ENCODE results near the gene SLC2A13. TPM values are rescaled to one million over a fixed set of nuclear protein-coding genes. Genes with fewer than 3 reads are reported as not detected.
"Not testable (repeated sequence)": the region's sequence is repeated elsewhere in the genome, so short reads cannot be mapped to it uniquely, and the experiment has no call there.

Gene SLC2A13
- polyA plus RNA-seq, 1 donor: 3.2 TPM

GRCh38 chr12:39860695-39861094 lies 245.2 kb downstream of the SLC2A13 start:
- no peak for DNase-seq

DNA sequence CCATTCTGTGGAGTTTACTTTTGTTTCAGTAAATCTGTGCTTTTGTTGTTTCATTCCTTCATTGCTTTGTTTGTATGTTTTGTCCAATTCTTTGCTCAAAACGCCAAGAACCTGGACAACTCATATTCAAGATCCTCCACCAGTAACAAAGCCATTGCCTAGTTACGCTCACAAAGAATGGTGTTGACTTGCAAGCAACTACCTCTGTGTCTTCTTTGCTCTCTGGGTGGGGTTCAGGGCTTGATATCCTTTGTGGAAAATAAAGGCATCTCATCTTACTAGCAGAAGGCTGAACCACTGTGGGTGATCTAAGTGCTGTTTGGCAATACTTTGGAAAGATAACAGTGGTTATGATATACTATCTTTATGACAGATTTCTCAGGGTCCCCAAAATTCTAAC lies 252.9 kb downstream of the SLC2A13 start:
- no peak for DNase-seq

GRCh38 chr12:39852346-39852745 lies 253.5 kb downstream of the SLC2A13 start:
- DNase-seq: no peak

- not testable (repeated sequence) for DNase-seq
Observed at GRCh38 chr12:39848218-39848617, 257.7 kb downstream of the SLC2A13 start.

- no peak for DNase-seq
Observed at GRCh38 chr12:39846971-39847650, 258.8 kb downstream of the SLC2A13 start.

DNA sequence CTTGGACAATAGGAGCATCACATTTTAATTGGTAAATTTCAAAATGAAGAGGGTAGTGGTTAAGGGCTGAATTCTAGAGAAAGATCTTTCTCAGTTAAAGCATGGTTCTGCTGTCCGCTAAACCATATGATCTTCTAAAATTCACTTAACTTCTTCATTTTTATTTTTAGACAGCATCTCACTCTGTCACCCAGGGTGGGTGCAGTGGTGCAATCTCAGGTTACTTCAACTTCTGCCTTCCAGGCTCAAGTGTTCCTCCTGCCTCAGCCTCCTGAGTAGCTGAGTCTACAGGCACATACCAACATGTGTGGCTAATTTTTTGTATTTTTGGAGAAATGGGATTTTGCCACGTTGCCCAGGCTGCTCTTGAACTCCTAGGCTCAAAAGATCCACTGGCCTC lies 259.6 kb downstream of the SLC2A13 start:
- DNase-seq: no peak

DNA sequence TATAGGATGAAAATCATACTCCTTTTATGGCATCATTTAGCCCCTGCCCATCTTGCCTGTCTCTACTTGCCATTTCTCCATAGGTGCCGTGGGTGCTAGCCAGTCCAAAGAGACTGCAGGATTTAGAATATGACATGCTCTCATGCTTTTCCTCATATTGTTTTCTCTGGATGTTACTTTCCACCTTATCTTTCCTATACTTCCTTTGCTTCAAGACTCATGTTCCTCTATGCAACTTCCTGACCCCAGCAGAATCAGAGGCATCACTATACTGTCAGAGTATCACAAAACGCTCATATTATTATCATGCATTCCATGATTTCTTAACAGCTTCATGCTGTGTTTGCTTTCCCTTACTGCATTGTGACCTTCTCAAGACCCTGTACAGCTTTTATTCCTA lies 265.5 kb downstream of the SLC2A13 start:
- DNase-seq: no peak

- no peak for DNase-seq
Observed at GRCh38 chr12:39839072-39839471, 266.8 kb downstream of the SLC2A13 start.

GRCh38 chr12:39835517-39836489 lies 270.1 kb downstream of the SLC2A13 start:
- DNase-seq: no peak

DNA sequence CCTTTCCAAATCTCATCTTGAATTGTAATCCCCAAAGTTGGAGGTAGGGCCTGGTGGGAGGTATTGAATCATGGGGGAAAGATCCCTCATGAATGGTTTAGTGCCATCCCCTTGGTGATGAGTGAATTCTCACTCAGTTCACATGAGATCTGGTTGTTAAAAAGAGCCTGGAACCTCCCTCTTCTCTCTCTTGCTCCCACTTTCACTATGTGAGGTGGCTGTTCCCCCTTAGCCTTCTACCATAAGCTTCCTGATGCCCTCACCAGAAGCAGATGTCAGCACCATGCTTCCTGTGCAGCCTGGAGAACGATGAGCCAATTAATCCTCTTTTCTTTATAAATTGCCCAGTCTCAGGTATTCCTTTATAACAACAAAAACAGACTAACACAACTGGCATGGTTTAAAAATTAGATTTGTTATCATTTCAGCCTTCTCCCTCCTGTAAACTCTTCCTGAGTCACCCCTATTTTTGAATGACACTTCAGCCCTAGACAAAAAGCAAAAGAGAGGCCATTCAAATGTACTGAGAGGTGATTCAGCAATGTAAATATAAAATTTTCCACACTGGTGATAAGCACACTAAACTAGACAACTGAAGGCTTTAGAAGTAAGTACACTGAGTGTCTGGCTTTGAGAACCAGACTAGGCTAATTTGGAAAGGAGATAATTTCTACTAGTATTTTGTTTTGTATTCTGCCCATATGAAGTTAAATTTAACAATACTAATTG lies 274.1 kb downstream of the SLC2A13 start:
- DNase-seq: no peak

DNA sequence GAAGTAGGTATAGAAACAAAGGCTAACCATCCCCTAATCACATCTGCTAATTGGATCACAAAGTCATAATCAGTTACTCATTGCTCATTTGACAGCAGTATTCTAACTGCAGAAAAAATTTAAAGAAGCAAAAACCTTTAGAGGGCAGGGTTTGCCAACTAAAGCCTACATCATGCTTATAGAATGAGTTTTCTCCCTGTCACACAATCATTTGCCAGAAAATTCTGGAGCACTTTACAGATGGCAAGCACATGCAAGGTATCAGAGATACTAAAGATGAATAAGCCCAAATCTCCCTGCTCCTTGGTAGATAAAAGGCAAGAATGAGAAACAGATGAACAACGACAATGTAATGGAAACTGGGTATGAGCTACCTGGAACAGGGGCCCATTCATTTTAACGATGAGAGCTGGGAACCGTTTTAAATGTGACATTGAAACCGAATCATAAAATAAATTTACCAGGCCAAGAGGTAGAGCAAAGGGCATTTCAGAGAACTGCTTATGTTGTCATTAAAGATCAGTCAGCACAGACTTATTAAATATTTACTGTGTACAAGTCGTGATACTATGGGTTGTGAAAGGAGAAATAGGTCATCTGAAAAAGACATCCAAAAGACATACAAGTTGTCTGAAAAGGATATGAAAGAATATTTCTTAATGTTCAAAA lies 274.9 kb downstream of the SLC2A13 start:
- no peak for DNase-seq

- DNase-seq: peak; percentile 46
Observed at GRCh38 chr12:39830171-39830570, 275.7 kb downstream of the SLC2A13 start.

DNA sequence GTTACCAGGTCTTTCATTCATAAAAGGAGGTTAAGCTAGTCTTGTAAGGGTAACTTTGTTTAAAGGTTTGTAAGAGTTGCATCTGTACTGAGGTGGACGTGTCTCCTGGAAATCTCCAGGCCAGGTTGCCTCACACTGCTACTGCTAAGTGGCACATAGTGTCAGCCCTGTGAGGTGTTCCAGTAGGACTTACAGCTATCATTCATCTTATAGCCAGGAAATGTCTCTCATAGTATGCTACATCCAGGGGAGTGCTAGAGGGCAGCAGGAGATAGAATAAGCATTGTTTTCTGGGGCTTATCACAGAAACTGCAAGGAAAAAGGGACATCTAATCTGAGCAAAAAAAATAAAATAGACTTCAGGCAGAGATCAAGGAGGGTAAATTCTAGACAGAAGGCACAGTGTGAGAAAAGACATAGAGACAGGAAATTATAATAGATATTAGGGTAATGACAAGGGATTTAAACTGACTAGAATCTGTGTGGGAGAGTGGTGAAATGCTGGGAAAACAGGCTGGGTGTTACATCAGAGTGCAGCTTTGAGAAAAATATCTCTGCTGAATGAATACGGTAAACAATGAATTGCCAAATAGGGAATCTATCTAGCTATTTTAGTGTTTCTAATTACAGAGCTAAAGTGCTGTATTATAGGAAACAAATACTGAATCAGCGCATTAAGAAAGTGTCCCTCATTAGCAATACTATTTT lies 281.2 kb downstream of the SLC2A13 start:
- no peak for DNase-seq

- DNase-seq: no peak
Observed at GRCh38 chr12:39816671-39817185, 289.2 kb downstream of the SLC2A13 start.

GRCh38 chr12:39815746-39816145 lies 290.1 kb downstream of the SLC2A13 start:
- no peak for DNase-seq

GRCh38 chr12:39814626-39815025 lies 291.3 kb downstream of the SLC2A13 start:
- DNase-seq: no peak

- DNase-seq: peak; percentile 56
Observed at GRCh38 chr12:39813776-39814175, 292.1 kb downstream of the SLC2A13 start.

DNA sequence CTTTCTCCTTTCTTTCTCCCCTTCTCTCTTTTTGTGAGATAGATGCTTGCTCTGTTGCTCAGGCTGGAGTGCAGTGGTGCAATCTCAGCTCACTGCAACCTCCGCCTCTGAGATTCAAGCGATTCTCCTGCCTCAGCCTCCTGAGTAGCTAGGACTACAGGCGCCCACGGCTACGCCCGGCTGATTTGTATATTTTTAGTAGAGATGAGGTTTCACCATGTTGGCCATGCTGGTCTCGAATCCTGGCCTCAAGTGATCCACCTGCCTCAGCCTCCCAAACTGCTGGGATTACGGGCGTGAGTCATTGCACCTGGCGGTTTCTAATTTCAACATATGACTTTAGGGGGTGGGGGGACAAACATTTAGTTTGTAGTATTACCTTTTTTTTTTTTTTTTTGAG lies 293.4 kb downstream of the SLC2A13 start:
- not testable (repeated sequence) for DNase-seq

DNA sequence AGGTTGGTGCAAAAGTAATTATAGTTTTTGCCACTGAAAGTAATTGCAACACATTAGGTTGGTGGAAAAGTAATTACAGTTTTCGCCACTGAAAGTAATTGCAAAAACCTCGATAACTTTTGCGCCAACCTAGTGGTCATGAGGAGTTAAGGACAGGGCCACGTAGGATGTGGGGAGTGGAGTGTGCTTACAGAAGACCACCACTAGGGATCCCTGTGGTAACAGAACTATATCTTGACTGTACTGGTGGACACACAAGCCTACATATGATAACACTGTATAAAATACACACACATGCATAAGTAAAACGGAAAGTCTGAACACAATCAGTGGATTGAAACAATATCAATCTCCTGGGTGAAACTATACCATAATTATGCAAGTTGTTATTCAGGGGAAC lies 298.8 kb downstream of the SLC2A13 start:
- DNase-seq: no peak

DNA sequence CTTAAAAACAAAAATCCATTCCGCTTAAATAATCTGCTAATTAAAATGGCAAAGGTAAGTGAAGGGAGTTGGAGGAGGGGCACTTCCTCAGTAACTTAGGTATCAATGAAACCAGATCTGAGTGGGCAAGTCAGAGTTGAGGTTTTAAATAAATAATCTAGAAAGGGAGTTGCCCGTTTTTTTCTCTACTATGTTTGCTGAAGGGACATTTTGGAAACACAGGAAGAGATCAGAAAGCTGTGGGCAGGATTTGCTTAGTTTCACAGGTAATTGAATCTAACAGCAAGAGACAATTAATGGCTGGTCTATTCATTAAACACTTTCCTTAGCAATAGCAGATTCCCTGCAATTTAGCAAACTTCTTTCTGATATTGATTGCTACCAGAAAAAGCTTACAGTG lies 300.2 kb downstream of the SLC2A13 start:
- DNase-seq: no peak

DNA sequence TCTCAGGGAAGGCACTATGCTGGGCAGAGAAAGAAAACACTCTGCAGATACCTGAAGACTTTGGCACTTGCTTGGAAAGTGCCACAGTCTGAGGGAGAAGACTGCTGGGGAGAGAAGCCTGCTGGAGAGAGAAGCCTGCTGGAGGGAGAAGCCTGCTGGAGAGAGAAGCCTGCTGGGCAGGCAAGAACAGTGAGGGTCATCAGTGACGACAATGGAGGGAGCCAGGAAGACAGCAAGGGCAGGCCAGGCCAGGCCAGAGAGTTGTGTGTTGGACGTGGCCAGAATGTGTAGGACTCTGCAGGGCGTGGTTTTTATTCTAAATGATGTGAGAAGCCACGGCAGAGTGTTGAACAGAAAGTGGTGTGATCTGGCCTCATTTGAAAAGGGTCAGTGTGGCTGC lies 301.0 kb downstream of the SLC2A13 start:
- no peak for DNase-seq

- no peak for DNase-seq
Observed at GRCh38 chr12:39804479-39804878, 301.4 kb downstream of the SLC2A13 start.
